ENCODE results near the gene ZDHHC8.

The ZDHHC8 gene

GRCh38 chr22:20128902-20129746 lies 2.5 kb upstream of the ZDHHC8 start:
- in situ Hi-C loops (cut with MboI; ENCODE audit: low sequenced_read_pairs), result no loop called here

GRCh38 chr22:20129747-20130014 lies 1.9 kb upstream of the ZDHHC8 start:
- in situ Hi-C loops (cut with MboI; ENCODE audit: low sequenced_read_pairs), result no loop called here

- in situ Hi-C loops (cut with MboI; ENCODE audit: low sequenced_read_pairs), result no loop called here
Measured at GRCh38 chr22:20130319-20130718, 1.3 kb upstream of the ZDHHC8 start.

- in situ Hi-C loops (cut with MboI; ENCODE audit: low sequenced_read_pairs), result no loop called here
Measured at GRCh38 chr22:20130731-20131596, 640 bp upstream of the ZDHHC8 start.

- in situ Hi-C loops (cut with MboI; ENCODE audit: low sequenced_read_pairs), result no loop called here
Measured at GRCh38 chr22:20131859-20132685, 468 bp downstream of the ZDHHC8 start.

GRCh38 chr22:20132686-20133246 lies 1.2 kb downstream of the ZDHHC8 start:
- in situ Hi-C loops (cut with MboI; ENCODE audit: low sequenced_read_pairs), result no loop called here

- in situ Hi-C loops (cut with MboI; ENCODE audit: low sequenced_read_pairs), result no loop called here
Measured at GRCh38 chr22:20133930-20134549, 2.4 kb downstream of the ZDHHC8 start.

GRCh38 chr22:20135265-20135664 lies 3.7 kb downstream of the ZDHHC8 start:
- in situ Hi-C loops (cut with MboI; ENCODE audit: low sequenced_read_pairs), result no loop called here

GRCh38 chr22:20135806-20136602 lies 4.4 kb downstream of the ZDHHC8 start:
- in situ Hi-C loops (cut with MboI; ENCODE audit: low sequenced_read_pairs), result no loop called here

GRCh38 chr22:20136603-20136873 lies 4.9 kb downstream of the ZDHHC8 start:
- in situ Hi-C loops (cut with MboI; ENCODE audit: low sequenced_read_pairs), result no loop called here

GRCh38 chr22:20137113-20137512 lies 5.5 kb downstream of the ZDHHC8 start:
- in situ Hi-C loops (cut with MboI; ENCODE audit: low sequenced_read_pairs), result no loop called here

- in situ Hi-C loops (cut with MboI; ENCODE audit: low sequenced_read_pairs), result no loop called here
Measured at GRCh38 chr22:20137671-20138416, 6.2 kb downstream of the ZDHHC8 start.

- in situ Hi-C loops (cut with MboI; ENCODE audit: low sequenced_read_pairs), result no loop called here
Measured at GRCh38 chr22:20138417-20138738, 6.8 kb downstream of the ZDHHC8 start.

GRCh38 chr22:20138868-20139267 lies 7.3 kb downstream of the ZDHHC8 start:
- in situ Hi-C loops (cut with MboI; ENCODE audit: low sequenced_read_pairs), result no loop called here

GRCh38 chr22:20139391-20140106 lies 7.9 kb downstream of the ZDHHC8 start:
- in situ Hi-C loops (cut with MboI; ENCODE audit: low sequenced_read_pairs), result no loop called here

- in situ Hi-C loops (cut with MboI; ENCODE audit: low sequenced_read_pairs), result no loop called here
Measured at GRCh38 chr22:20140107-20140445, 8.5 kb downstream of the ZDHHC8 start.

GRCh38 chr22:20140521-20140964 lies 8.9 kb downstream of the ZDHHC8 start:
- in situ Hi-C loops (cut with MboI; ENCODE audit: low sequenced_read_pairs), result no loop called here

- in situ Hi-C loops (cut with MboI; ENCODE audit: low sequenced_read_pairs), result no loop called here
Measured at GRCh38 chr22:20141186-20142077, 9.8 kb downstream of the ZDHHC8 start.
